PC-9 (cell line): ENCODE data around the gene TMEM135. TPM values are rescaled to one million over a fixed set of nuclear protein-coding genes. Genes with fewer than 3 reads are reported as not detected.

Experiments used
- BruUV-seq: library from RNA; stranded (reverse); fragments of 400-500 nt; replicated peaks from 2 replicates; lab custom pipeline; 2021; lab: Mats Ljungman, UMichigan
- CTCF ChIA-PET: fragments of 300-600 bp; sonication (Branson Sonifier 250); formaldehyde crosslinking; loops from one replicate; lab custom pipeline; 2022; ENCODE audit warnings: antibody characterized with exemption; lab: Charles Lee
- POLR2A ChIA-PET: fragments of 300-600 bp; sonication (Branson Sonifier 250); formaldehyde crosslinking; loops from one replicate; lab custom pipeline; 2022; ENCODE audit warnings: antibody characterized with exemption; ENCODE audit not compliant: unreplicated experiment; lab: Charles Lee
- DNase-seq, 2 experiments: peaks; one replicate each; pipeline versions ENCODE4 v3.0.0 to v3.0.0-alpha.2; 2015 to 2022; ENCODE audit warnings: mixed read lengths in 1 of 2
- H2AFZ ChIP-seq: fragments of 200-600 bp; sonication (generic); 2 replicates; pipeline ENCODE4 v1.8.1; 2017; ENCODE audit warnings: antibody characterized with exemption
- H3F3A ChIP-seq: fragments of 200-600 bp; sonication (generic); 2 replicates; pipeline ENCODE4 v1.8.1; 2017; ENCODE audit warnings: antibody characterized with exemption, mild to moderate bottlenecking, low read depth; ENCODE audit not compliant: insufficient read depth
- H3K27ac ChIP-seq: fragments of 200-600 bp; sonication (generic); 2 replicates; pipeline ENCODE4 v1.6.1; 2016; ENCODE audit warnings: mixed run types
- H3K27me3 ChIP-seq: fragments of 200-600 bp; sonication (generic); 2 replicates; pipeline ENCODE4 v1.6.1; 2016; ENCODE audit warnings: low read depth, mixed run types; ENCODE audit not compliant: insufficient read depth
- H3K36me3 ChIP-seq: fragments of 200-600 bp; sonication (generic); 2 replicates; pipeline ENCODE4 v1.6.1; 2016; ENCODE audit warnings: low read depth, mixed run types
- H3K4me1 ChIP-seq: fragments of 200-600 bp; sonication (generic); replicated peaks from 2 replicates; pipeline ENCODE4 v1.6.1; 2016; ENCODE audit warnings: mixed run types; ENCODE audit not compliant: insufficient read depth
- H3K4me2 ChIP-seq: fragments of 200-600 bp; sonication (generic); 2 replicates; pipeline ENCODE4 v1.6.1; 2017; ENCODE audit warnings: mixed run types
- H3K4me3 ChIP-seq: fragments of 200-600 bp; sonication (generic); 2 replicates; pipeline ENCODE4 v1.6.1; 2016; ENCODE audit warnings: mixed run types
- H3K79me2 ChIP-seq: fragments of 200-600 bp; sonication (generic); 2 replicates; pipeline ENCODE4 v1.6.1; 2017; ENCODE audit warnings: low read depth, mixed run types
- H3K9me2 ChIP-seq: fragments of 200-600 bp; sonication (generic); 2 replicates; pipeline ENCODE4 v1.8.1; 2017; ENCODE audit warnings: mild to moderate bottlenecking; ENCODE audit not compliant: insufficient read depth
- H3K9me3 ChIP-seq: fragments of 200-600 bp; sonication (generic); 2 replicates; pipeline ENCODE4 v1.8.1; 2016; ENCODE audit warnings: low read depth; ENCODE audit not compliant: insufficient read depth
- H4K20me1 ChIP-seq: fragments of 200-600 bp; sonication (generic); 2 replicates; pipeline ENCODE4 v1.8.1; 2017; ENCODE audit not compliant: insufficient read depth
- EZH2 ChIP-seq: fragments of 200-600 bp; sonication (generic); IDR thresholded peaks from 2 replicates; pipeline ENCODE4 v1.8.0; 2017; ENCODE audit warnings: antibody characterized with exemption, low read depth
- intact Hi-C: fragments of 100-400 bp; cut with micrococcal nuclease; formaldehyde crosslinking; loops from one replicate; pipeline ENCODE4 v1.10.0; 2022; ENCODE audit not compliant: unreplicated experiment
- total RNA-seq: library from RNA; stranded (reverse); gene quantifications from 2 replicates; pipeline ENCODE4 v1.2.3, GENCODE V29; 2021
- TF ChIP-seq, protein P1 (sequence below): fragments of 200-600 bp; sonication (generic); conservative IDR thresholded peaks from 2 replicates; pipeline ENCODE4 v1.6.1; 2017; ENCODE audit warnings: mixed run types, antibody characterized with exemption, mild to moderate bottlenecking, moderate library complexity

The TMEM135 gene
- total RNA-seq, 1 experiment from 2014 or later, result 42.0 TPM

GRCh38 chr11:87141980-87142514 lies 104.3 kb downstream of the TMEM135 start:
- intact Hi-C loops, result no loop called here
- Histone ChIP-seq H2AFZ (no peak overlapping the region), H3K4me1 (no peaks in the 10 kb centered on the region; the same call in 1 of the 2 replicates), H3K9me3 (peaks cover 7% of the 10 kb centered on the region), H3K36me3 (no peaks in the 10 kb centered on the region), H3F3A (peaks cover 4% of the 10 kb centered on the region; the same call in 1 of the 2 replicates), H3K27ac (no peak overlapping the region), H3K79me2 (peaks cover 10% of the 10 kb centered on the region; the same call in 1 of the 2 replicates), H3K4me3 (no peak overlapping the region), H3K27me3 (no peaks in the 10 kb centered on the region), H4K20me1 (peaks cover 10% of the 10 kb centered on the region; the same call in 1 of the 2 replicates), H3K9me2 (0 out of 2 replicates have a peak, but pooled peaks cover 1% of the 10 kb centered on the region), H3K4me2 (no peak overlapping the region)
- no TSS peak for BruUV-seq
- TF ChIP-seq, protein P1, sequence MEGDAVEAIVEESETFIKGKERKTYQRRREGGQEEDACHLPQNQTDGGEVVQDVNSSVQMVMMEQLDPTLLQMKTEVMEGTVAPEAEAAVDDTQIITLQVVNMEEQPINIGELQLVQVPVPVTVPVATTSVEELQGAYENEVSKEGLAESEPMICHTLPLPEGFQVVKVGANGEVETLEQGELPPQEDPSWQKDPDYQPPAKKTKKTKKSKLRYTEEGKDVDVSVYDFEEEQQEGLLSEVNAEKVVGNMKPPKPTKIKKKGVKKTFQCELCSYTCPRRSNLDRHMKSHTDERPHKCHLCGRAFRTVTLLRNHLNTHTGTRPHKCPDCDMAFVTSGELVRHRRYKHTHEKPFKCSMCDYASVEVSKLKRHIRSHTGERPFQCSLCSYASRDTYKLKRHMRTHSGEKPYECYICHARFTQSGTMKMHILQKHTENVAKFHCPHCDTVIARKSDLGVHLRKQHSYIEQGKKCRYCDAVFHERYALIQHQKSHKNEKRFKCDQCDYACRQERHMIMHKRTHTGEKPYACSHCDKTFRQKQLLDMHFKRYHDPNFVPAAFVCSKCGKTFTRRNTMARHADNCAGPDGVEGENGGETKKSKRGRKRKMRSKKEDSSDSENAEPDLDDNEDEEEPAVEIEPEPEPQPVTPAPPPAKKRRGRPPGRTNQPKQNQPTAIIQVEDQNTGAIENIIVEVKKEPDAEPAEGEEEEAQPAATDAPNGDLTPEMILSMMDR, result no peak
- TF ChIP-seq EZH2, result no peak
- ChIA-PET POLR2A (interaction anchor here (0.6 kb wide), 1 partner anchor 1011 kb away, joined by 4 read pairs; no protein-coding TSS in a partner anchor), CTCF (no interaction called here)
- DNase-seq, result no peak

DNA sequence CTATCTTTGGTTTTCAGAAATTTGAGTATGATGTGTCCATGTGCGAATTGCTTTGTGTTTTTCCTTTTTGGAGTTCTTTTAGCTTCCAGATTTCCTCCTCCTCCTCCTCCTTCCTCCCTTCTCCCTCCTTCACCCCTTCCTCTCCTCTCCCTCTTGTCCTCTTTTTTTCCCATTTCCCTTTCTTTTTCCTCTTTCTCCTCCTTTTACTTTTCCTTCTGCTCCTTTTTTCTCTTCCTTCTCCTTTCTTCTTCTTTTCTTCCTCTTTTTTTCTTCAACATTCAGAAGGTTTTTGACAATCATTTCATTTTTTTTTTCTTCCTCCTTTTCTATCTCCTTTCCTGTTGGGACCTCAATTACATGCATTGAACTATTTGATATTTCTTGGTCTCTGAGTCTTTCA lies 104.9 kb downstream of the TMEM135 start:
- Histone ChIP-seq H3K4me3 (no peak overlapping the region), H3K27ac (no peak overlapping the region), H3F3A (peaks cover 4% of the 10 kb centered on the region; the same call in 1 of the 2 replicates), H3K9me3 (0 out of 2 replicates have a peak, but pooled peaks cover 5% of the 10 kb centered on the region), H3K36me3 (no peaks in the 10 kb centered on the region), H3K4me2 (no peak overlapping the region), H3K9me2 (no peaks in the 10 kb centered on the region), H2AFZ (no peak overlapping the region), H3K4me1 (no peaks in the 10 kb centered on the region; the same call in 1 of the 2 replicates), H3K27me3 (no peaks in the 10 kb centered on the region), H4K20me1 (peaks cover 10% of the 10 kb centered on the region; the same call in 1 of the 2 replicates), H3K79me2 (peaks cover 10% of the 10 kb centered on the region; the same call in 1 of the 2 replicates)
- ChIA-PET POLR2A (interaction anchor here (0.6 kb wide), 1 partner anchor 1012 kb away, joined by 4 read pairs; no protein-coding TSS in a partner anchor), CTCF (no interaction called here)
- no peak for DNase-seq
- BruUV-seq, result no TSS peak
- intact Hi-C loops, result no loop called here
- no peak for TF ChIP-seq EZH2
- TF ChIP-seq, protein P1, result no peak

- H3F3A ChIP-seq, result peaks cover 4% of the 10 kb centered on the region; the same call in 1 of the 2 replicates
- 0 out of 2 replicates have a peak, but pooled peaks cover 10% of the 10 kb centered on the region for H4K20me1 ChIP-seq
- H3K36me3 ChIP-seq, result no peaks in the 10 kb centered on the region
- no peak overlapping the region for H3K27ac ChIP-seq
- H3K79me2 ChIP-seq, result peaks cover 10% of the 10 kb centered on the region; the same call in 1 of the 2 replicates
- no peaks in the 10 kb centered on the region for H3K27me3 ChIP-seq
- H3K4me1 ChIP-seq, result no peaks in the 10 kb centered on the region; the same call in 1 of the 2 replicates
- no peak overlapping the region for H3K4me2 ChIP-seq
- CTCF ChIA-PET, result no interaction called here
- intact Hi-C loops, result no loop called here
- no peak overlapping the region for H3K4me3 ChIP-seq
- no peak for DNase-seq
- H2AFZ ChIP-seq, result no peak overlapping the region
- no peaks in the 10 kb centered on the region for H3K9me2 ChIP-seq
- no peak for TF ChIP-seq EZH2
- H3K9me3 ChIP-seq, result 0 out of 2 replicates have a peak, but pooled peaks cover 5% of the 10 kb centered on the region
- POLR2A ChIA-PET, result interaction anchor here (0.7 kb wide), 1 partner anchor 274 kb away, joined by 3 read pairs; no protein-coding TSS in a partner anchor
- BruUV-seq, result no TSS peak
These were observed 105.9 kb downstream of the TMEM135 start for GRCh38 chr11:87143641-87144040.
